ENCODE results near the gene CAPZB. TPM values are rescaled to one million over a fixed set of nuclear protein-coding genes. Genes with fewer than 3 reads are reported as not detected.

The CAPZB gene
- polyA plus RNA-seq, 1 of the 3 experiments (the other 2 are of a cell fraction): 122 TPM

DNA sequence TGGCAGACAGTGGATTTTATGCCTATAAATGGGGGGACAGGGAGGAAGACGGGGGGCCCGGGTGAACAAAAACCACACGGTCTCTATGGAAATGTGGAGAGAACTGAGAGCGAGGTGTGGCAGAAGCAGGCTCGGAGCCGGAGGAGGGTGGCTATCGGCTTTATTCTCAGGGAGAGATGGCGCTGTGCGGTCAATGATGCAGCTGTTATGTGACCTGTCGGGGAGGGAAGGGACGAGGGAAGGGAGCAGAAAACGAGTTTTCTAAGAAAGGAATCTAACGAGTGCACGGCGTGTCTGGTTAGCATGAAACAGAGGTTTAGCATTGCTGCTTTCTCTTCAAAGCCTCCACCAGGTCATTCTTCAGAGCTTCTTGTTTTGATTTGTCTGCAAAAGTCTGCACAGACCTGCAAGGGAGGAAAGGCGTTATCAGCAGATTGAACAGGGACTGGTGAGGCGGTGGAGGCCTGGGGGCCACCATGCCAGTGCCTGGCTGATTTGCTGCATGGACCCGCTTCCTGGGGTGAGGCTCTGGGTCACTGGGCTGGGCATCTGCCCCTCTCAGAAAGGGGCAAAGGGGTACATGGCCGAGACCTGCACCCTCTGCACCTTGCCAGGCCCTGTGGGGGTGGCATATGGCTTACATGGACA is 146.0 kb downstream of the CAPZB start (continued):
- TF ChIP-seq, protein P1, sequence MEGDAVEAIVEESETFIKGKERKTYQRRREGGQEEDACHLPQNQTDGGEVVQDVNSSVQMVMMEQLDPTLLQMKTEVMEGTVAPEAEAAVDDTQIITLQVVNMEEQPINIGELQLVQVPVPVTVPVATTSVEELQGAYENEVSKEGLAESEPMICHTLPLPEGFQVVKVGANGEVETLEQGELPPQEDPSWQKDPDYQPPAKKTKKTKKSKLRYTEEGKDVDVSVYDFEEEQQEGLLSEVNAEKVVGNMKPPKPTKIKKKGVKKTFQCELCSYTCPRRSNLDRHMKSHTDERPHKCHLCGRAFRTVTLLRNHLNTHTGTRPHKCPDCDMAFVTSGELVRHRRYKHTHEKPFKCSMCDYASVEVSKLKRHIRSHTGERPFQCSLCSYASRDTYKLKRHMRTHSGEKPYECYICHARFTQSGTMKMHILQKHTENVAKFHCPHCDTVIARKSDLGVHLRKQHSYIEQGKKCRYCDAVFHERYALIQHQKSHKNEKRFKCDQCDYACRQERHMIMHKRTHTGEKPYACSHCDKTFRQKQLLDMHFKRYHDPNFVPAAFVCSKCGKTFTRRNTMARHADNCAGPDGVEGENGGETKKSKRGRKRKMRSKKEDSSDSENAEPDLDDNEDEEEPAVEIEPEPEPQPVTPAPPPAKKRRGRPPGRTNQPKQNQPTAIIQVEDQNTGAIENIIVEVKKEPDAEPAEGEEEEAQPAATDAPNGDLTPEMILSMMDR (IDR thresholded peaks at IDR 0.05): no peak
- TF ChIP-seq SIN3A (IDR thresholded peaks at IDR 0.05; ENCODE audit: borderline replicate concordance, low read depth, low read length) (no peak), RFX5 (IDR thresholded peaks at IDR 0.05; ENCODE audit: low read length) (no peak), EZH2phosphoT487 (IDR thresholded peaks at IDR 0.05; ENCODE audit: borderline replicate concordance, low read depth) (no peak), SMC3 (IDR thresholded peaks at IDR 0.05; ENCODE audit: low read depth, low read length) (no peak), GATA2 (CRISPR knock-in tag; IDR thresholded peaks at IDR 0.05) (peak; percentile 77), TAF1 (IDR thresholded peaks at IDR 0.05; ENCODE audit: borderline replicate concordance, low read depth, low read length) (no peak), JUND (IDR thresholded peaks at IDR 0.05) (no peak)
- TF ChIP-seq, protein P2, sequence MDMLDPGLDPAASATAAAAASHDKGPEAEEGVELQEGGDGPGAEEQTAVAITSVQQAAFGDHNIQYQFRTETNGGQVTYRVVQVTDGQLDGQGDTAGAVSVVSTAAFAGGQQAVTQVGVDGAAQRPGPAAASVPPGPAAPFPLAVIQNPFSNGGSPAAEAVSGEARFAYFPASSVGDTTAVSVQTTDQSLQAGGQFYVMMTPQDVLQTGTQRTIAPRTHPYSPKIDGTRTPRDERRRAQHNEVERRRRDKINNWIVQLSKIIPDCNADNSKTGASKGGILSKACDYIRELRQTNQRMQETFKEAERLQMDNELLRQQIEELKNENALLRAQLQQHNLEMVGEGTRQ (IDR thresholded peaks at IDR 0.05; ENCODE audit: borderline replicate concordance, low read depth, low read length): no peak

DNA sequence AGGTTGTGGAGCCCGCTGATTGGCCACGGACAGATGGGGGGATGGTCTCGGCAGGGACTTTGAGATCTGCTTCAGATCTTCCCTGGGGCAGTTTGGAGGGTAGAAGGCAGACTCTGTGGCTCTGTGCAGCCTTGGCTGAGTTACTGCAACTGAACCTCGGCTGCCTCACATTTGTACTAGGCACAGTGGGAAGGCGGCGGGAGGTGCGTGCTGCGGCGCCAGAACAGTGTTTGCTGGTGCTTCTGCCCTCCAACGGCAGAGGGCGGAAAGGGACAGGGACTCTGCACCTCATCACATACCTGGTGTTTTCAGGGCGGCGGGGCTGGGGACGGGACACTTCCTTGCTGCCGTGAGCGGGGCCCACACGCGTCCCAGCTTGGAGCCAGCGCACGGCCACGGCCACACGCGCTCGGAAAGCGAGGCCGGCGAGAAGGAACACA is 147.0 kb downstream of the CAPZB start:
- no peak overlapping the region for H3K4me2 ChIP-seq
- H3K9me2 ChIP-seq: no peaks in the 10 kb centered on the region
- WGBS (ENCODE audit: low lambda C conversion rate): 93% methylated on average over 24 of the region's 27 CpGs
- H3K9me3 ChIP-seq: no peaks in the 10 kb centered on the region
- H3K27ac ChIP-seq (ENCODE audit: low read depth in 2 of 2, low read length in 1 of 2): peak overlapping the region in 1 of 2 experiments; percentile 91; a peak in 2 of 4 replicates
- peaks cover 6% of the 10 kb centered on the region; the same call in 1 of the 2 replicates for H3K79me2 ChIP-seq (ENCODE audit: insufficient read depth)
- H3K27me3 ChIP-seq (ENCODE audit: insufficient read depth): no peaks in the 10 kb centered on the region
- peaks cover 0 to 55% of the 10 kb centered on the region in 2 experiments; a peak in 2 of 4 replicates for H3K4me1 ChIP-seq (ENCODE audit: control insufficient read depth in 1 of 2, insufficient read depth in 2 of 2, low read depth in 1 of 2, low read length in 1 of 2)
- DNase-seq: peak; percentile 74
- H4K20me1 ChIP-seq (ENCODE audit: insufficient read depth): peaks cover 6% of the 10 kb centered on the region; the same call in 1 of the 2 replicates
- no peak overlapping the region; a peak in 1 of 4 replicates for H3K4me3 ChIP-seq (ENCODE audit: low read depth in 2 of 2, low read length in 1 of 2)
- ChIA-PET CTCF (interaction anchor here (1.6 to 13.7 kb wide), 5 partner anchors 14 to 323 kb away, joined by 4 to 235 read pairs (median 31); partner anchors contain the start of gene NBL1), POLR2A (interaction anchor here (0.6 kb wide), 1 partner anchor 682 kb away, joined by 3 read pairs; no protein-coding TSS in a partner anchor)
- no peak for TF ChIP-seq MXI1 (IDR thresholded peaks at IDR 0.05; ENCODE audit: low read depth, low read length)
- TF ChIP-seq RAD21 (IDR thresholded peaks at IDR 0.05; ENCODE audit: low read length): 0 out of 2 replicates have a peak, but pooled peaks have one; percentile 11
- H3K36me3 ChIP-seq (replicated peaks in 1 of 2; ENCODE audit: control insufficient read depth in 1 of 2, insufficient read depth in 2 of 2, low read length in 1 of 2): peaks cover 3 to 32% of the 10 kb centered on the region in 2 experiments
- no peak overlapping the region for H3K9ac ChIP-seq
- no peak overlapping the region for H2AFZ ChIP-seq (ENCODE audit: low read depth)
- H3F3A ChIP-seq (replicated peaks; ENCODE audit: insufficient read depth): peaks cover 3% of the 10 kb centered on the region

All from SK-N-SH (cell line).